WTC11 (cell line): Measurements from ENCODE around the gene AKAP7.

ENCODE experiments used
- ATF3 ChIP-seq: sonication (generic); formaldehyde crosslinking; conservative IDR thresholded peaks from 2 replicates; pipeline ENCODE4 v1.8.1; 2022; ENCODE audit warnings: mild to moderate bottlenecking, missing genetic modification reagents
- CBFB ChIP-seq: sonication (generic); formaldehyde crosslinking; IDR thresholded peaks from 2 replicates; pipeline ENCODE4 v1.8.1; 2022; ENCODE audit warnings: mild to moderate bottlenecking, low read depth, missing genetic modification reagents
- CTCF ChIP-seq: fragments of 200-600 bp; IDR thresholded peaks from 2 replicates; pipeline ENCODE4 v1.8.0; 2022; ENCODE audit warnings: antibody characterized with exemption
- E2F1 ChIP-seq: sonication (generic); formaldehyde crosslinking; IDR thresholded peaks from 2 replicates; pipeline ENCODE4 v1.8.0; 2022; ENCODE audit warnings: mild to moderate bottlenecking, missing genetic modification reagents
- ESRRA ChIP-seq: sonication (generic); formaldehyde crosslinking; IDR thresholded peaks from 2 replicates; pipeline ENCODE4 v1.8.1; 2022; ENCODE audit warnings: mild to moderate bottlenecking, missing genetic modification reagents, borderline replicate concordance
- GABPB1 ChIP-seq: sonication (generic); formaldehyde crosslinking; IDR thresholded peaks from 2 replicates; pipeline ENCODE4 v1.8.1; 2023; ENCODE audit warnings: mild to moderate bottlenecking, missing genetic modification reagents
- IRF2 ChIP-seq: sonication (generic); formaldehyde crosslinking; IDR thresholded peaks from 2 replicates; pipeline ENCODE4 v1.8.0; 2022; ENCODE audit warnings: low read depth, missing genetic modification reagents, borderline replicate concordance
- MAX ChIP-seq: sonication (generic); formaldehyde crosslinking; IDR thresholded peaks from 2 replicates; pipeline ENCODE4 v1.8.0; 2022; ENCODE audit warnings: mild to moderate bottlenecking, missing genetic modification reagents
- SMAD4 ChIP-seq: sonication (generic); formaldehyde crosslinking; IDR thresholded peaks from 2 replicates; pipeline ENCODE4 v1.8.0; 2022; ENCODE audit warnings: mild to moderate bottlenecking, missing genetic modification reagents
- TEAD4 ChIP-seq: sonication (generic); formaldehyde crosslinking; IDR thresholded peaks from 2 replicates; pipeline ENCODE4 v1.8.0; 2022; ENCODE audit warnings: mild to moderate bottlenecking, missing genetic modification reagents
- ZNF263 ChIP-seq: sonication (generic); formaldehyde crosslinking; IDR thresholded peaks from 2 replicates; pipeline ENCODE4 v1.8.1; 2022; ENCODE audit warnings: low read depth, mild to moderate bottlenecking, moderate library complexity, missing genetic modification reagents
- ZNF512 ChIP-seq: sonication (generic); formaldehyde crosslinking; IDR thresholded peaks from 2 replicates; pipeline ENCODE4 v1.8.1; 2022; ENCODE audit warnings: missing genetic modification reagents, borderline replicate concordance

GRCh38 chr6:131293472-131293911, 158.2 kb downstream of the AKAP7 start:
- TF ChIP-seq CTCF, result no peak
- TF ChIP-seq ATF3 (CRISPR knock-in tag), result no peak
- TF ChIP-seq ZNF512, result no peak
- TF ChIP-seq MAX, result no peak
- no peak for TF ChIP-seq ESRRA (CRISPR knock-in tag)
- TF ChIP-seq IRF2, result no peak
- TF ChIP-seq SMAD4, result no peak
- TF ChIP-seq GABPB1 (CRISPR knock-in tag), result no peak
- TF ChIP-seq TEAD4 (CRISPR knock-in tag), result no peak
- no peak for TF ChIP-seq CBFB (CRISPR knock-in tag)
- no peak for TF ChIP-seq E2F1 (CRISPR knock-in tag)
- TF ChIP-seq ZNF263 (CRISPR knock-in tag), result no peak
